OCI-LY7 (cell line): ENCODE measurements around the gene TMEM186. TPM values are rescaled to one million over a fixed set of nuclear protein-coding genes. Genes with fewer than 3 reads are reported as not detected.

Experiments
- BruUV-seq: library from RNA; stranded (reverse); fragments of 400-500 nt; replicated peaks from 2 replicates; lab custom pipeline; 2021; lab: Mats Ljungman, UMichigan
- CTCF ChIA-PET: fragments of 300-600 bp; sonication (Branson Sonifier 250); formaldehyde crosslinking; loops from one replicate; lab custom pipeline; 2022; ENCODE audit warnings: antibody characterized with exemption; ENCODE audit not compliant: unreplicated experiment; lab: Charles Lee
- POLR2A ChIA-PET: fragments of 300-600 bp; sonication (Branson Sonifier 250); formaldehyde crosslinking; loops from one replicate; lab custom pipeline; 2022; ENCODE audit warnings: antibody characterized with exemption; lab: Charles Lee
- DNase-seq: peaks from one replicate; pipeline ENCODE4 v3.0.0-alpha.2; 2015; ENCODE audit warnings: low spot score
- H2AFZ ChIP-seq: fragments of 200-600 bp; sonication (generic), shearing (Covaris generic); 2 replicates; pipeline ENCODE4 v1.6.1; 2014; ENCODE audit warnings: mild to moderate bottlenecking, antibody characterized with exemption, low read length, moderate library complexity
- H3K27ac ChIP-seq: fragments of 200-600 bp; sonication (generic); 2 replicates; pipeline ENCODE4 v1.5.1; 2014; ENCODE audit warnings: mixed run types, low read depth, mild to moderate bottlenecking, moderate library complexity, low read length, inconsistent platforms; ENCODE audit not compliant: poor library complexity, severe bottlenecking
- H3K36me3 ChIP-seq: fragments of 200-600 bp; sonication (generic); 2 replicates; pipeline ENCODE4 v1.6.1; 2014; ENCODE audit warnings: mild to moderate bottlenecking, antibody characterized with exemption, low read length, moderate library complexity, mixed read lengths; ENCODE audit not compliant: insufficient read depth
- H3K4me1 ChIP-seq: fragments of 200-600 bp; sonication (generic); 2 replicates; pipeline ENCODE4 v1.5.1; 2014; ENCODE audit warnings: mild to moderate bottlenecking, low read length; ENCODE audit not compliant: insufficient read depth, poor library complexity, severe bottlenecking
- H3K4me2 ChIP-seq: fragments of 200-600 bp; sonication (generic); 2 replicates; pipeline ENCODE4 v1.6.1; 2014; ENCODE audit warnings: mild to moderate bottlenecking, low read length
- H3K4me3 ChIP-seq: fragments of 200-600 bp; sonication (generic); 2 replicates; pipeline ENCODE4 v1.5.1; 2014; ENCODE audit warnings: mild to moderate bottlenecking, low read depth, low read length; ENCODE audit not compliant: poor library complexity, severe bottlenecking
- H3K79me2 ChIP-seq: fragments of 200-600 bp; sonication (generic); 2 replicates; pipeline ENCODE4 v1.6.1; 2016; ENCODE audit warnings: low read depth, mild to moderate bottlenecking, low read length, moderate library complexity, mixed read lengths; ENCODE audit not compliant: insufficient read depth
- H3K9me2 ChIP-seq: fragments of 200-600 bp; sonication (generic); 2 replicates; pipeline ENCODE4 v1.6.1; 2016; ENCODE audit warnings: mild to moderate bottlenecking, low read length, mixed read lengths; ENCODE audit not compliant: insufficient read depth
- H3K9me3 ChIP-seq: fragments of 200-600 bp; sonication (generic); 2 replicates; pipeline ENCODE4 v1.6.1; 2014; ENCODE audit warnings: mild to moderate bottlenecking, mixed run types, low read length, mixed read lengths
- H4K20me1 ChIP-seq: fragments of 200-600 bp; sonication (generic); 2 replicates; pipeline ENCODE4 v1.6.1; 2014; ENCODE audit warnings: mild to moderate bottlenecking, antibody characterized with exemption, low read length, moderate library complexity, mixed read lengths; ENCODE audit not compliant: insufficient read depth
- EZH2phosphoT487 ChIP-seq: fragments of 200-600 bp; sonication (generic); IDR thresholded peaks from 2 replicates; pipeline ENCODE4 v1.6.1; 2018; ENCODE audit warnings: low read depth, borderline replicate concordance, mild to moderate bottlenecking, mixed run types, antibody characterized with exemption, low read length, moderate library complexity, mixed read lengths
- intact Hi-C: fragments of 100-400 bp; cut with micrococcal nuclease; formaldehyde crosslinking; loops from one replicate; pipeline ENCODE4 v1.10.0; 2022; ENCODE audit not compliant: unreplicated experiment
- total RNA-seq, 2 experiments: library from RNA; depleted of rRNA in 1 of 2; stranded (reverse); fragments of >200 nt in 1 of 2; shearing (Covaris generic) in 1 of 2; gene quantifications; 2 replicates each; pipeline ENCODE4 v1.2.3, GENCODE V29; 2014 to 2022
- TF ChIP-seq, protein P1 (sequence below): fragments of 200-600 bp; sonication (generic); conservative IDR thresholded peaks from 2 replicates; pipeline ENCODE4 v1.5.1; 2014; ENCODE audit warnings: mild to moderate bottlenecking, antibody characterized with exemption, low read length, moderate library complexity, mixed read lengths

TMEM186 gene
- total RNA-seq, 2 experiments from 2014 or later, result 11.7 to 18.1 TPM

DNA sequence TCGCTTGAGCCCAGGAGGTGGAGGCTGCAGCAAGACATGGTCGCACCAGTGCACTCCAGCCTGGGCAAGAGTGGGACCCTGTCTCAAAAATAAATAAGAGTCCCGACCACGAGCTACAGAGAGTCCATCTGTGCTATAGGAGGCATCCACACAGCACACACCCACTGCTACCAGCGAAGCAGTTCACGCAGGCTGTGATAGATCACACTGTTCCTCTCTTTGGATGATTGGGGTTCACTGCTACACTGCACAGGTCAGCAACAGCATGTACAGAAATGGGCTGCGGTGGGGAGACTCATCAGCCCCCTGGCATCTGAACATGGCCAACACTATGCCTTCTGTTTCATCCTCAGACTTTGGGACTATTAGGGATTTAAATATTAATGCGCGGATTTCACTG, 34.0 kb upstream of the TMEM186 start:
- no TSS peak for BruUV-seq
- POLR2A ChIA-PET, result no interaction called here
- H3K27ac ChIP-seq, result no peak overlapping the region
- intact Hi-C loops, result no loop called here
- no peak overlapping the region for H2AFZ ChIP-seq
- no peak for TF ChIP-seq EZH2phosphoT487
- TF ChIP-seq, protein P1, sequence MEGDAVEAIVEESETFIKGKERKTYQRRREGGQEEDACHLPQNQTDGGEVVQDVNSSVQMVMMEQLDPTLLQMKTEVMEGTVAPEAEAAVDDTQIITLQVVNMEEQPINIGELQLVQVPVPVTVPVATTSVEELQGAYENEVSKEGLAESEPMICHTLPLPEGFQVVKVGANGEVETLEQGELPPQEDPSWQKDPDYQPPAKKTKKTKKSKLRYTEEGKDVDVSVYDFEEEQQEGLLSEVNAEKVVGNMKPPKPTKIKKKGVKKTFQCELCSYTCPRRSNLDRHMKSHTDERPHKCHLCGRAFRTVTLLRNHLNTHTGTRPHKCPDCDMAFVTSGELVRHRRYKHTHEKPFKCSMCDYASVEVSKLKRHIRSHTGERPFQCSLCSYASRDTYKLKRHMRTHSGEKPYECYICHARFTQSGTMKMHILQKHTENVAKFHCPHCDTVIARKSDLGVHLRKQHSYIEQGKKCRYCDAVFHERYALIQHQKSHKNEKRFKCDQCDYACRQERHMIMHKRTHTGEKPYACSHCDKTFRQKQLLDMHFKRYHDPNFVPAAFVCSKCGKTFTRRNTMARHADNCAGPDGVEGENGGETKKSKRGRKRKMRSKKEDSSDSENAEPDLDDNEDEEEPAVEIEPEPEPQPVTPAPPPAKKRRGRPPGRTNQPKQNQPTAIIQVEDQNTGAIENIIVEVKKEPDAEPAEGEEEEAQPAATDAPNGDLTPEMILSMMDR, result no peak
- no peak for DNase-seq
- peaks cover 6% of the 10 kb centered on the region for H3K4me1 ChIP-seq
- no peaks in the 10 kb centered on the region for H3K9me3 ChIP-seq
- H3K4me3 ChIP-seq, result no peak overlapping the region
- no peak overlapping the region for H3K4me2 ChIP-seq
- H3K9me2 ChIP-seq, result no peaks in the 10 kb centered on the region
- CTCF ChIA-PET, result no interaction called here
- H3K36me3 ChIP-seq, result peaks cover 57% of the 10 kb centered on the region
- no peaks in the 10 kb centered on the region for H3K79me2 ChIP-seq
- H4K20me1 ChIP-seq, result no peaks in the 10 kb centered on the region

DNA sequence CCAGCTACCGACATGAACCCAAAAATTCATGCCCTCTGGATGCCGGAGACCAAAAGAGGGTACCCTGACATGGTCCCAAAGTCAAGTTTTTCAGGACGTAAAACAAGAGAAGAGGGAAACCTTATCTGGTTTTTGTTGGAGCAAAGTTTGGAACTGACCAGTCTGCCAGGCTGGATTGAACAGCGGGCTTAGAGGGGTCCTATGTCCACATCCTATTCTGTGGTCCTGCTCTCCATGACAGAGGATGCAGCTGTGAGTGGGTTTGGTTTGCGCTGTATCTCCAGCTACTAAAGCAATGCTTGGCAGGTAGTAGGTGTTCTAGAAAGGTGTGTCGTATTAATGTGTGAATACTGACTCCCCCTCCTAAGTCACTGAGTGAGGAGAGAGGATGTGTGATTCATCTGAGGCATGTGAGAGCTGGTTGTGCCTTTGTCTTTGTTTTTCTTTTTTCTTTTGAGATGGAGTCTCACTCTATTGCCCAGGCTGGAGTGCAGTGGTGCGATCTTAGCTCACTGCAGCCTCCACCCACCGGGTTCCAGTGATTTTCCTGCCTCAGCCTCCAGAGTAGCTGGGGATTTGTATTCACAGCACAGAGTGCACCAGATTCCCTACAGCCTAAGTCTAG, 31.2 kb upstream of the TMEM186 start:
- H3K27ac ChIP-seq, result no peak overlapping the region
- POLR2A ChIA-PET, result no interaction called here
- TF ChIP-seq, protein P1, result no peak
- TF ChIP-seq EZH2phosphoT487, result no peak
- peaks cover 6% of the 10 kb centered on the region for H3K4me1 ChIP-seq
- no peak for DNase-seq
- H3K9me3 ChIP-seq, result no peaks in the 10 kb centered on the region
- intact Hi-C loops, result no loop called here
- H4K20me1 ChIP-seq, result no peaks in the 10 kb centered on the region
- no peaks in the 10 kb centered on the region for H3K9me2 ChIP-seq
- H3K79me2 ChIP-seq, result no peaks in the 10 kb centered on the region
- H2AFZ ChIP-seq, result no peak overlapping the region
- CTCF ChIA-PET, result no interaction called here
- H3K4me2 ChIP-seq, result no peak overlapping the region
- no peak overlapping the region for H3K4me3 ChIP-seq
- H3K36me3 ChIP-seq, result peaks cover 83% of the 10 kb centered on the region
- no TSS peak for BruUV-seq

DNA sequence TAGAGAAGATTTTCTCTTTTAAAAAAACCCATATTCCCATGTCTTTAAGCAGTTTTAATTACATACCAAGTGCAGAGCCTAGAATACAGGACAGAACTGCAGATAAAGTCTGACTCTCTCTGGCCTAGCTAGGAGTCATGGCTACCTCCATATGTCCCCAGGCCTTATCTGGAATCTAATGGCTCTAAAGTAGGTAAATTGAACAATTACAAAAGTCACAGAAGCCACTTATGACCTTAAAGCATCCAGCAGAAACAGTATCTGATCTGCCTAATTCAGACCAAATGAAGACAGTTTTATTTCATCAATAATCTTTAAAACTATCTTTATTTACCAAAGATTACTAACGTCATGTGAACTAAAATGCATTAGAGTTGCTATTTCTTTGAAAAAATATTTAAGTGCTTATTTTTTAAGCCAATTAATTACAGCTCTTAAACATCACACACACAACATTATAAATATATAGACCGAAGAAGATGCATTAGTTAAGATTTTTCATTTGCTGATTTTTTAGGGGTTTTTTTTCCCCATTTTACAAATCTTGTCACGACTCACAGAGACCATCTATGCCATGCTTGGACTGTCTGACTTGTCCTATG, 28.9 kb upstream of the TMEM186 start:
- ChIA-PET CTCF (no interaction called here), POLR2A (interaction anchor here (0.6 to 0.7 kb wide), 2 partner anchors 19 to 268 kb away, joined by 3 to 5 read pairs; no protein-coding TSS in a partner anchor)
- no peak for DNase-seq
- Histone ChIP-seq H3K9me3 (no peaks in the 10 kb centered on the region), H3K27ac (no peak overlapping the region), H3K79me2 (no peaks in the 10 kb centered on the region), H2AFZ (no peak overlapping the region), H3K4me3 (no peak overlapping the region), H3K9me2 (no peaks in the 10 kb centered on the region), H3K4me1 (peaks cover under 1% of the 10 kb centered on the region), H4K20me1 (no peaks in the 10 kb centered on the region), H3K4me2 (no peak overlapping the region), H3K36me3 (peaks cover 91% of the 10 kb centered on the region)
- BruUV-seq, result TSS peak; percentile 9
- intact Hi-C loops, result no loop called here
- TF ChIP-seq EZH2phosphoT487, result no peak
- TF ChIP-seq, protein P1, result no peak
